Smooth muscle cell of the brain vasculature (primary cell): ENCODE results near the gene LY6G6D.

ENCODE experiments used
- DNase-seq: peaks from one replicate; pipeline ENCODE4 v3.0.0-alpha.2; 2012; ENCODE audit warnings: low read depth, low spot score

Gene LY6G6D

DNA sequence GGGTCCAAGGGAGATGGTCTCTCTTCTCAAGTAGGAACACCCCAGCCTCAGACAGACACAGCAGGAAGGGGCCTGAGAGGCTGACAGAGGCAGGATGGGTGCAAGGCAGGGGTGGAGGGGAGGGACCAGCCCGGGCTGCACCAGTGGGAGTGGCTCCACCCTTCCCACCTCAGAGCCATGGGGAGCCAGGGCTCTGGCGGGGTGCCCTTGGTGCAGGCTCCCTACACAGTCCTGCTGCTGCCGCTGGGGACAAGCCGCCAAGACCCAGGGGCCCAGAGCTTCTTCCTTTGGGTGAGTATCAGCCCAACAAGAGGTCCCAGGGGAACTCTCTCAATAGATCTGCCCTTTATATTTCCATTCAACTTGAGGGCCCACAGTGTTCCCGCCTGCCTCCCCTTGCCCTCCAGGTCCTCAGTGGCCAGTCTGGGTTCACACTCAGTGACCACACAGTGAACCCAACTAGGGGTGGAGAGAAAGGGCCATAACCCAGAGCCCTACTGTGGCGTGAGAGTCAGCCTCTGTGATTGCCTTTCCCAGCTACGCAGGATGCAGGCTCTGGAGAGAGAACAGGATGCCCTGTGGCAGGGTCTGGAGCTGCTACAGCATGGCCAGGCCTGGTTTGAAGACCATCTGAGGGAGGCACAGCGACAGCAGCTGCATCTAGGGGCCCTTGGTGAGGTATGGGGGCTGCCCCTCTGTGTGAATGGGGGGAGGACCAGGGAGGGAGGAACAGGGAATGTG lies 47.9 kb downstream of the LY6G6D start:
- DNase-seq, result no peak

DNA sequence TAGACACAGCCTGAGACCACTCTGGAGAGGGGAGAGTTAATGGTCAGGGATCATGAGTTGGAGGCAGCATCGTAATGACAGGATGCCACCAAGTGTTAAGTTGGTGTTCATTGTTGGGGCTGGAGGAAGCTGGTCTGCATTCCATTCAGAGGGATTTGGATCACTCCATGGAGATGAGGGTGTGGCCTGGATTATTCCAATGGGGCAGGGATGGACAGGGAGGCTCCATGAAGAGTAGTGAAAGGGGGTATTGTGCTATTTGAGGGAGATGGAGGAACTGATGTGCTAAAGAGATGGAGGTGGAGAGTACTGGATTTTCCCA lies 48.4 kb downstream of the LY6G6D start:
- no peak for DNase-seq

GRCh38 chr6:31764198-31764597 lies 49.0 kb downstream of the LY6G6D start:
- no peak for DNase-seq

- DNase-seq, result no peak
Observed at GRCh38 chr6:31765559-31765909, 50.4 kb downstream of the LY6G6D start.

DNA sequence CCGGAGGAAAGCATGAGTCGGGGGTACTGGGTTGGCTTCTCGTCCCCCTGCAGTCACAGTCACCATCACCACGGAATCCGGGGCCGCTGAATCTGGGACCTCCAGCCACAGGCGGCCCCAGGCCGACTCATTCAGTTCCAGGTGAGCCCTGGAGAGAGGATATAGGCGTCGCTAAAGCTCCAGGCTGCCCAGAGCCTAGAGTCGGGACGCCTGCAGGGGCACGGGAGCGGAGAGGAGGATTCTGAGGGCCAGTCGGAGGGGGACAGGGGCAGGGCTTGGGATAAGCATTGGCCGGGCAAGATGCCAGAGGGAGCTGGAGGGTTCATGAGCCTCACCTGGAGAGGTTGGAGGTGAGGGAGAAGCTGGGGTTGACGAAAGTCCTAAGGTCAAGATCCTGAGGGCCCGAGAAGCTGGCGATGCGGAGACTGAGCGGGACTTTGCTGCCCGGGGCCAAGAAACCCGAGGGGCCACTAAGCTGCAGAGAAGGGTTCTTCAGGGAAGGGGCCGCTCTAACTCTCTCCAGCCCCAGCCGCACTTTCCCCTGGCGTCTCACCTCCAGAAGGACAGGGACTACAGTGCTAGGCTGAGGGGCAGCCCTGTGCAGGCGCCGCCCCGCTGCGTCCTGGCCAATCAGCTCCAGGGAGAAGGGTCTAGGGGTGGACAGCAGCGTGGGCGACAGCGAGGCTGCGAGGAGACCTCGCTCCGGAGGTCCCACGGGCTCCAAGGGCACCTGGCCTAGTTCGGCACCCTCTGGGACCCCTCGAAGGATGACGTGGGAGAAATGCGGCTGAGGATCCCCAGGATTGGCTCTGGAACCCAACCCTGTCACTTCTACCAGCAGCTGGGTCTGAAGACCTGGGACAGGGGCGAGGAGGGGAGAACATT lies 51.0 kb downstream of the LY6G6D start:
- DNase-seq, result no peak

- no peak for DNase-seq
Observed at GRCh38 chr6:31767096-31767645, 52.0 kb downstream of the LY6G6D start.
